NAMALWA (cell line): ENCODE measurements around the gene ZNF524.
"Not testable (repeated sequence)": the region's sequence is repeated elsewhere in the genome, so short reads cannot be mapped to it uniquely, and the experiment has no call there.

Source experiments
- DNase-seq: peaks from one replicate; pipeline ENCODE4 v3.0.0-alpha.2; 2015; ENCODE audit warnings: low spot score

Gene ZNF524

GRCh38 chr19:55581145-55581822, 18.8 kb upstream of the ZNF524 start:
- DNase-seq, result peak; percentile 38

- no peak for DNase-seq
Observed at GRCh38 chr19:55581823-55582223, 18.3 kb upstream of the ZNF524 start.

GRCh38 chr19:55582284-55582683, 17.8 kb upstream of the ZNF524 start:
- not testable (repeated sequence) for DNase-seq

- not testable (repeated sequence) for DNase-seq
Observed at GRCh38 chr19:55583897-55584296, 16.2 kb upstream of the ZNF524 start.

- DNase-seq, result no peak
Observed at GRCh38 chr19:55584871-55585270, 15.2 kb upstream of the ZNF524 start.

- peak; percentile 68 for DNase-seq
Observed at GRCh38 chr19:55585658-55586339, 14.3 kb upstream of the ZNF524 start.

GRCh38 chr19:55586976-55587668, 13.0 kb upstream of the ZNF524 start:
- DNase-seq, result peak; percentile 97

GRCh38 chr19:55588738-55589137, 11.3 kb upstream of the ZNF524 start:
- no peak for DNase-seq

GRCh38 chr19:55590109-55590508, 10.0 kb upstream of the ZNF524 start:
- no peak for DNase-seq

- DNase-seq, result peak; percentile 84
Observed at GRCh38 chr19:55590617-55591016, 9.5 kb upstream of the ZNF524 start.

- peak; percentile 28 for DNase-seq
Observed at GRCh38 chr19:55591555-55591954, 8.5 kb upstream of the ZNF524 start.

- no peak for DNase-seq
Observed at GRCh38 chr19:55592391-55593090, 7.5 kb upstream of the ZNF524 start.

- no peak for DNase-seq
Observed at GRCh38 chr19:55593096-55593772, 6.9 kb upstream of the ZNF524 start.

GRCh38 chr19:55594996-55595545, 5.0 kb upstream of the ZNF524 start:
- DNase-seq, result no peak

- DNase-seq, result no peak
Observed at GRCh38 chr19:55596304-55596703, 3.8 kb upstream of the ZNF524 start.

- no peak for DNase-seq
Observed at GRCh38 chr19:55597501-55597921, 2.6 kb upstream of the ZNF524 start.

GRCh38 chr19:55598034-55598433, 2.1 kb upstream of the ZNF524 start:
- no peak for DNase-seq

GRCh38 chr19:55598719-55599467, 1.2 kb upstream of the ZNF524 start:
- DNase-seq, result peak; percentile 98

GRCh38 chr19:55599468-55599841, 633 bp upstream of the ZNF524 start, which contains the start of gene FIZ1:
FIZ1 (minus strand) TSS chr19:55599517; CDS start chr19:55597865, 1,652 bp downstream.
- DNase-seq, result peak; percentile 97

- no peak for DNase-seq
Observed at GRCh38 chr19:55600662-55601028, 557 bp downstream of the ZNF524 start.

GRCh38 chr19:55601084-55601483, 996 bp downstream of the ZNF524 start:
- DNase-seq, result peak; percentile 43
